Skeletal muscle cell (primary cell): ENCODE results near the gene C3orf49.

ENCODE experiments used
- DNase-seq: peaks from one replicate; pipeline ENCODE4 v3.0.0-alpha.2; 2010; ENCODE audit warnings: low read depth
- H3K4me3 ChIP-seq: 2 replicates; pipeline ENCODE4 v1.5.1; 2011; ENCODE audit warnings: low read depth, mild to moderate bottlenecking, control low read depth, low read length, moderate library complexity

The C3orf49 gene

GRCh38 chr3:63847718-63848450 is 28.8 kb downstream of the C3orf49 start:
- no peak for DNase-seq

DNA sequence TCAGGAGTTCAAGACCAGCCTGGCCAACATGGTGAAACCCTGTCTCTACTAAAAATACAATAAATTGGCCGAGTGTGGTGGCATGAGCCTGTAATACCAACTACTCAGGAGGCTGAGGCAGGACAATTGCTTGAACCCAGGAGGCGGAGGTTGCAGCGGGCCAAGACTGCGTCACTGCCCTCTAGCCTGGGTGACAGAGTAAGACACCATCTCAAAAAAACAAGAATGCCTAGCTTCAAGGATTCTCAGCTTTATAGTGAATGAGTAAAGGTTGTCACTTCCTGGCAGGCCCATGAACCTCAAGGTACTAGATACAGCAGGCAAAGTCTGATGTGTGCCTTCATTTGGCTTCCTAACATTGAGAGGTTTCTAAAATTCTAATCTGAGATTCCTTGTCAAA is 30.1 kb downstream of the C3orf49 start:
- H3K4me3 ChIP-seq = no peak overlapping the region
- no peak for DNase-seq

More at GRCh38 chr3:63847718-63848450, 28.8 kb downstream of the C3orf49 start:
- no peak overlapping the region for H3K4me3 ChIP-seq

GRCh38 chr3:63851287-63851686 is 32.2 kb downstream of the C3orf49 start:
- no peak overlapping the region for H3K4me3 ChIP-seq
- no peak for DNase-seq

GRCh38 chr3:63853106-63853505 is 34.0 kb downstream of the C3orf49 start:
- H3K4me3 ChIP-seq = no peak overlapping the region
- no peak for DNase-seq

DNA sequence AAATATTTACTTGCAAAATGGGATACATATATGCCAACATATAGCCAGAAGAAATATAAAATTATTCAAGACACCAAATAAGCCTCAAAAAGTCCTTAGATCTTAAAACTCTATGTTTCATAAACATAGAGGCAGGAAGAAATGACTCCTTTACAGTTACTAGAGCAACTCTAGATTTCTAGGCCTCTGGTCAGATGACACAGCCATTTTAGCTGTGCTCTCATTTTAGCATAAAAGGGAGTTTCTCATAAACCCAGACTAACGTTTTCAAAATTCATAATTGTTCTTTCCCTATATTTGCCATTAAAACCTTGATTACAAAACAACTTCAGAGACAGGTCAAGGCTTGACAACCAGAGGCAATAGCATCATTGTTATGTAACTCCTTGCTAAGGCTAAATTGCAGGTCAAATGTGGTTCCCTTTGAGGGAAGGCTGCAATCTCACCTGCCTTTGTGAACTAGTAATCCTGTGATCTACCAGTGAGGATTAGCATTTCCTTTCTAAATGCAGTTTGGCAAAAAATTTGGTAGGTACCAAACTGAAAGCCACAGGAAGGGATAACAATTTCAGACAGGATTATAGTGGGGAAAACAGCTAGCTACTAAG is 36.3 kb downstream of the C3orf49 start:
- no peak overlapping the region for H3K4me3 ChIP-seq
- no peak for DNase-seq

GRCh38 chr3:63857311-63857710 is 38.2 kb downstream of the C3orf49 start:
- no peak for DNase-seq
- H3K4me3 ChIP-seq = no peak overlapping the region

- no peak overlapping the region for H3K4me3 ChIP-seq
- no peak for DNase-seq
These were observed 41.7 kb downstream of the C3orf49 start for GRCh38 chr3:63860776-63861175.

DNA sequence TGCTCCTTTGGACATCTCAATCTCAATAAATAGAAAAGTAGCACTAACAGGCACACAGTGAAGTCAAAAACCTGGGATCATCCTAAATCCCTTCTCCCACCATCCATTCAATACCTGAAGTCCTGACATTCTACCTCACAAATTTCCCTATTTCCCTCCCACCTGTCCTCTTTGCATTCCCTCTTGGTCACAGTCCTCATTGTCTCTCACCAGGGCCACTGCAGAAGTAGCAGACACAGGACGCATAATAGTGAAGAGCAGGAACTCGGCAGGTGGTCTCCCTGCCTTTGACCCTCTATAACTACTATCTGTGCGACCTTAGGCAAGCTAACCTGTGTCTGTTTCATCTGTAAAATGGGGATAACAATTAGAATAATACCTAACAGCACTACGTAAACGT is 42.2 kb downstream of the C3orf49 start:
- H3K4me3 ChIP-seq = no peak overlapping the region
- no peak for DNase-seq

GRCh38 chr3:63862804-63863149 is 43.7 kb downstream of the C3orf49 start:
- peak overlapping the region; percentile 90 for H3K4me3 ChIP-seq
- DNase-seq = no peak

DNA sequence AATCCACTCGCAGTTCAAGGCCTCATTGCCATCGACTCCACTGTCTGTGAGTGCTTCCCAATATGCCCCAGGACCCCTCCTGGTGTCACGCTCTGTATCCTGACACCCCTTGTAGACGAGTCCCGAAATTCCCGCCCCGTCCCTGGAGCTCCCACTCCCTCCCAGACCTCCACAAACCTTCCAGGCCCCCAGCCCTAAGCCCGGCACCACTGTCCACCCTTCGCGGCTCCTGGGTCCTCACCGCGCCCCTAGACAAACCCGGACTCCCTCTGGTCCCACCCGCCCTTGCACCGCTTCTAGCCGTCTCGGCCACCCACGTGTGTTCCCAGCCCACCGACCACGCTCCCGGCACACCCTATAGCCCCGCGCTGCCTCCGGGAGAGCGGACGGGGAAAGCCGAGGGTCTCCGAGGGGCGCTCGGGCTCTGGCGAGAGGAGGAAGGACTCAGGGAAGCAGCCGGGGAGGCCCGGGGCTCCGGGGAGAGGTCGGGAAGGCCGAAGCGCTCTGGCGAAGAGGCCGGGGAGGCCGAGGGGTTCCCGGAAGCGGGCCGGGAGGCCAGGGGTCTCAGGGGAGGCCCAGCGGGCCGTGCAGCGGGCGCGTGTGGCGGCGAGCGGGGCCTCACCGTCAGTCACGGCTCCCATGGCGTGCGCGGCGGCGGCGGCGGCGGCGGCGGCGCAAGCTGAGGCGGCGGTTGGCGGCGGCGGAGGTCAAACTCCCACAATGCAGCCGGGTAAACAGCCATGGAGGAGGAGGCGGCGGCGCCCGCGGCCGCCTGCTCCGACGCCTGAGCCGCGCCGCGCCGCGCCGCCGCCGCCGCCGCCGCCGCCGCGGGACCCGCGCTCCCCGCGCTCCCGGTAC is 44.3 kb downstream of the C3orf49 start, which contains the start of the genes ATXN7 and THOC7:
ATXN7 (plus strand) TSS at position 718 of the 858 bp plus-strand sequence. CDS start 48,732 bp downstream, outside the sequence.
THOC7 (minus strand) TSS at position 656 of the 858 bp plus-strand sequence; CDS start at position 641, 15 bp downstream.
- DNase-seq = no peak

GRCh38 chr3:63864008-63864964 is 45.2 kb downstream of the C3orf49 start:
- DNase-seq = no peak

More for the DNA sequence above, 44.3 kb downstream of the C3orf49 start, which contains the start of the genes ATXN7 and THOC7:
- peak within 1 kb of the TSS; percentile 90 for H3K4me3 ChIP-seq

DNA sequence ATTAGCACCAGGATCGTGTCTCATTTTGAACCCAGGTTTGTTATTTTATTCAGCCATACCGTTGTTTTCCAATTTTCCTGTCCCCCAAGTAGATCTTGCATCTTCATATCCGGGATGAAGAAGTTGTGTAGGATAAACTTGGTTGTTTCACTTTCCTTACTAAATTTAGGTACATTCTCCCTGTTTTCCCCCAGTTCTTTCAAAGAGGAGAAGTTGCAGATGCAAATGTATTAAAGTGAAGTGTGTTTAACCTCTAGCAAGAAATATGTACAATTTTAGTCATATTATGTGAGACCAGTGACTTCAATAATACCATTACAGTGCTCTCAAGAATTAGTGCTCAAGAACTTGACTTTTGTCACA is 45.8 kb downstream of the C3orf49 start:
- DNase-seq = no peak
- peak overlapping the region; percentile 84 for H3K4me3 ChIP-seq

More at GRCh38 chr3:63864008-63864964, 45.2 kb downstream of the C3orf49 start:
- H3K4me3 ChIP-seq = peak overlapping the region; percentile 84

- no peak for DNase-seq
- H3K4me3 ChIP-seq = no peak overlapping the region
These were observed 48.1 kb downstream of the C3orf49 start for GRCh38 chr3:63867225-63867624.

GRCh38 chr3:63869940-63870614 is 51.0 kb downstream of the C3orf49 start:
- H3K4me3 ChIP-seq = no peak overlapping the region
- no peak for DNase-seq

GRCh38 chr3:63870615-63871005 is 51.5 kb downstream of the C3orf49 start:
- H3K4me3 ChIP-seq = no peak overlapping the region
- no peak for DNase-seq

GRCh38 chr3:63872135-63872924 is 53.2 kb downstream of the C3orf49 start:
- DNase-seq = peak; percentile 39
- H3K4me3 ChIP-seq = no peak overlapping the region

DNA sequence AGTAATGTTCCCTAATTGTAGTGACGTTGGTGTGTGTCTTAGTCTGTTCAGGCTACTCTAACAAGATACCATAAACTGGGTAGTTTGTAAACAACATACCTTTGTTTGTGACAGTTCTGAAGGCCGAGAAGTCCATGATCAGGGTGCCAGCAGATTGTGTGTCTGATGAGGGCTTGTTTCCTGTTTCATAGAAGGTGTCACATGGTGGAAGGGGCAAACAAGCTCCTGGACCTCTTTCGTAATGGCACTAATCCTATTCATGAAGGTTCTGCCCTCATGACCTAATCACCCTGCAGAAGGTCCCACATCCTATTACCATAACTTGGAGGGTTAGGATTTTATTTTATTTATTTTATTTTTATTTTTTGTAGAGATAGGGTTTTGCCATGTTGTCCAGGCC is 55.7 kb downstream of the C3orf49 start:
- no peak overlapping the region for H3K4me3 ChIP-seq
- no peak for DNase-seq

DNA sequence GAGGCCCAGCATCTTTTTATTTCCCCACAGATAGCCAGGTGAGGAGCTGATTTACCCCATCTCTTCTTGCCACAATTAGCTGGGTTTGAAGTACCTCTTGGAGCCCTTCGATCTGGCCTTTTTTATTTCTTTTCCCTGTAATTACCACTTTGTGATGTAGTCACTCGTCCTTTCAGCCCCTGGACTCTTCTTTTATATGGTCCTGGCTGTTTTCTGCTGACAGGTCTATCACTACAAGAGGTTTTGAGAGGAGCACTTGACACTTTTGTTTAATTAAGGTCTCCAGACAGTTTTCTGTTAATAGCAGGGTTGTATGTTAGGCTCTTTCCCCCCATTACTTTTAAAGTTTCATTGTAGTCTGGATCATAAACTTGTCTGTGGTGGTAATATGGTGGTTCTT is 56.4 kb downstream of the C3orf49 start:
- no peak for DNase-seq
- H3K4me3 ChIP-seq = no peak overlapping the region
